HepG2 (cell line): ENCODE data around the gene LMF2. TPM values are rescaled to one million over a fixed set of nuclear protein-coding genes. Genes with fewer than 3 reads are reported as not detected.

Experiments
- ARHGAP35 ChIP-seq: sonication (generic); formaldehyde crosslinking; IDR thresholded peaks from 2 replicates; pipeline ENCODE4 v1.9.0; 2022; ENCODE audit warnings: mild to moderate bottlenecking, inconsistent platforms, moderate library complexity, missing genetic modification reagents, borderline replicate concordance
- CBX5 ChIP-seq: sonication (generic); formaldehyde crosslinking; IDR thresholded peaks from 2 replicates; pipeline ENCODE4 v1.4.0; 2020; ENCODE audit warnings: missing genetic modification reagents, borderline replicate concordance
- HOXA7 ChIP-seq: sonication (generic); formaldehyde crosslinking; IDR thresholded peaks from 2 replicates; pipeline ENCODE4 v1.8.1; 2022; ENCODE audit warnings: mild to moderate bottlenecking, missing genetic modification reagents, moderate library complexity
- ZNF138 ChIP-seq: sonication (generic); formaldehyde crosslinking; IDR thresholded peaks from 2 replicates; pipeline ENCODE4 v1.5.0; 2020; ENCODE audit warnings: mild to moderate bottlenecking, low read depth, missing genetic modification reagents
- ZNF207 ChIP-seq: fragments of 450-650 bp; IDR thresholded peaks from 2 replicates; pipeline ENCODE4 v1.6.1; 2016; ENCODE audit warnings: antibody characterized with exemption, borderline replicate concordance
- ZNF460 ChIP-seq: sonication (generic); formaldehyde crosslinking; IDR thresholded peaks from 2 replicates; pipeline ENCODE4 v1.5.1; 2020; ENCODE audit warnings: missing genetic modification reagents, mild to moderate bottlenecking, borderline replicate concordance
- ZNF605 ChIP-seq: sonication (generic); formaldehyde crosslinking; IDR thresholded peaks from 2 replicates; pipeline ENCODE4 v1.8.0; 2022; ENCODE audit warnings: mild to moderate bottlenecking, missing genetic modification reagents
- ZNF816 ChIP-seq: sonication (generic); formaldehyde crosslinking; IDR thresholded peaks from 2 replicates; pipeline ENCODE4 v1.8.0; 2022; ENCODE audit warnings: missing genetic modification reagents, mild to moderate bottlenecking, borderline replicate concordance
- ZSCAN20 ChIP-seq: sonication (generic); formaldehyde crosslinking; IDR thresholded peaks from 2 replicates; pipeline ENCODE4 v1.4.0; 2020; ENCODE audit warnings: missing genetic modification reagents, mild to moderate bottlenecking, borderline replicate concordance
- polyA plus RNA-seq, 8 experiments: library from polyadenylated mRNA; depleted of rRNA in 3 of 8; stranded (reverse) in 7 of 8; unstranded in 1 of 8; fragments of >200 nt; fragmentation: Illumina TruSeq in 4 of 8; extraction: Trizol in 4 of 8; gene quantifications; 2 replicates each; pipeline versions ENCODE4 v1.2.1 to v1.2.3, GENCODE V29; 2011 to 2016; ENCODE audit warnings: low read depth in 4 of 8, missing spikeins in 1 of 8, mixed read lengths in 1 of 8; ENCODE audit not compliant: insufficient read depth in 1 of 8
- total RNA-seq, 5 experiments: library from RNA; depleted of rRNA; stranded (reverse); fragments of >200 nt; fragmentation: Illumina TruSeq; extraction: Trizol; gene quantifications; 2 replicates each; pipeline ENCODE4 v1.2.3, GENCODE V29; 2016; ENCODE audit warnings: low read depth in 1 of 5
- TF ChIP-seq, protein P1 (sequence below): sonication (generic); formaldehyde crosslinking; IDR thresholded peaks from 2 replicates; pipeline ENCODE4 v1.5.1; 2020; ENCODE audit warnings: mild to moderate bottlenecking, missing genetic modification reagents, moderate library complexity
- TF ChIP-seq, protein P2 (sequence below): conservative IDR thresholded peaks from 2 replicates; pipeline ENCODE4 v1.6.1; 2018; ENCODE audit warnings: missing genetic modification reagents
- TF ChIP-seq, protein P3 (sequence below): sonication (generic); formaldehyde crosslinking; IDR thresholded peaks from 2 replicates; pipeline ENCODE4 v1.8.1; 2023; ENCODE audit warnings: mild to moderate bottlenecking, inconsistent platforms, moderate library complexity, missing genetic modification reagents, borderline replicate concordance
- TF ChIP-seq, protein P4 (sequence below): sonication (generic); formaldehyde crosslinking; IDR thresholded peaks from 2 replicates; pipeline ENCODE4 v1.5.1; 2020; ENCODE audit warnings: missing genetic modification reagents, mild to moderate bottlenecking, borderline replicate concordance
- TF ChIP-seq, protein P5 (sequence below): sonication (generic); formaldehyde crosslinking; IDR thresholded peaks from 2 replicates; pipeline ENCODE4 v1.4.0; 2020; ENCODE audit warnings: mild to moderate bottlenecking, missing genetic modification reagents
- TF ChIP-seq, protein P6 (sequence below): sonication (generic); formaldehyde crosslinking; conservative IDR thresholded peaks from 2 replicates; pipeline ENCODE4 v1.4.0; 2020; ENCODE audit warnings: missing genetic modification reagents

Gene LMF2
- total and polyA plus RNA-seq, 2 of the 13 experiments (the other 11 are each of a cell fraction or from before 2014, with no cell fraction given) = 23.3 to 30.6 TPM

DNA sequence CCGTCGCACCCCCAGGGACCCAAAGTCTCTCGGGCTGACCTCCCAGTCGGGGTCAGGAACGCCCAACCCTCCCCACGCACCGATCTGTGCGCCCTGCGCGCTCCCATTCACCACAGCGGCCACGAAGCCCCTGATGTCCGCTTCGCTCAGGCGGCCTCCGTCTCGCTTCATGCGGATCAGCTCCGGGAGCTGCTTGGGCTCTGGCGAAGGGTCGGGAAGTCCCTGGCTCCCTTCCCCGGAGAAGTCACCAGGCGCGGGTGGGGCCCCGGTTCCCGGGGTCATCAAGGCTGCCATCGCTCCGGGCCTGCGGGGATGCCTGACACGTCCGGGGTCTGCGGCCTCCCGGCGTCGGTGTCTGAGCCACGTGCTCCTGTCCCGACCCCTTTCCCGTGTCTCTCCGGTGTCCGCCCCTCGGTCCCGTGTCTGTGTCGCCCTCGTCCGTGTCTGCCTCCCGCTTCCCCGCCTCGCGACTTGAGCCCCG lies 22.0 kb upstream of the LMF2 start (continued):
- TF ChIP-seq, protein P1, sequence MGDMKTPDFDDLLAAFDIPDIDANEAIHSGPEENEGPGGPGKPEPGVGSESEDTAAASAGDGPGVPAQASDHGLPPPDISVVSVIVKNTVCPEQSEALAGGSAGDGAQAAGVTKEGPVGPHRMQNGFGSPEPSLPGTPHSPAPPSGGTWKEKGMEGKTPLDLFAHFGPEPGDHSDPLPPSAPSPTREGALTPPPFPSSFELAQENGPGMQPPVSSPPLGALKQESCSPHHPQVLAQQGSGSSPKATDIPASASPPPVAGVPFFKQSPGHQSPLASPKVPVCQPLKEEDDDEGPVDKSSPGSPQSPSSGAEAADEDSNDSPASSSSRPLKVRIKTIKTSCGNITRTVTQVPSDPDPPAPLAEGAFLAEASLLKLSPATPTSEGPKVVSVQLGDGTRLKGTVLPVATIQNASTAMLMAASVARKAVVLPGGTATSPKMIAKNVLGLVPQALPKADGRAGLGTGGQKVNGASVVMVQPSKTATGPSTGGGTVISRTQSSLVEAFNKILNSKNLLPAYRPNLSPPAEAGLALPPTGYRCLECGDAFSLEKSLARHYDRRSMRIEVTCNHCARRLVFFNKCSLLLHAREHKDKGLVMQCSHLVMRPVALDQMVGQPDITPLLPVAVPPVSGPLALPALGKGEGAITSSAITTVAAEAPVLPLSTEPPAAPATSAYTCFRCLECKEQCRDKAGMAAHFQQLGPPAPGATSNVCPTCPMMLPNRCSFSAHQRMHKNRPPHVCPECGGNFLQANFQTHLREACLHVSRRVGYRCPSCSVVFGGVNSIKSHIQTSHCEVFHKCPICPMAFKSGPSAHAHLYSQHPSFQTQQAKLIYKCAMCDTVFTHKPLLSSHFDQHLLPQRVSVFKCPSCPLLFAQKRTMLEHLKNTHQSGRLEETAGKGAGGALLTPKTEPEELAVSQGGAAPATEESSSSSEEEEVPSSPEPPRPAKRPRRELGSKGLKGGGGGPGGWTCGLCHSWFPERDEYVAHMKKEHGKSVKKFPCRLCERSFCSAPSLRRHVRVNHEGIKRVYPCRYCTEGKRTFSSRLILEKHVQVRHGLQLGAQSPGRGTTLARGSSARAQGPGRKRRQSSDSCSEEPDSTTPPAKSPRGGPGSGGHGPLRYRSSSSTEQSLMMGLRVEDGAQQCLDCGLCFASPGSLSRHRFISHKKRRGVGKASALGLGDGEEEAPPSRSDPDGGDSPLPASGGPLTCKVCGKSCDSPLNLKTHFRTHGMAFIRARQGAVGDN = peak; percentile 3; the same call in 1 of the 2 replicates
- no peak for TF ChIP-seq ZNF138
- no peak for TF ChIP-seq ZNF460 (CRISPR knock-in tag)
- TF ChIP-seq ARHGAP35 (CRISPR knock-in tag) = no peak
- TF ChIP-seq ZNF816 (CRISPR knock-in tag) = no peak
- no peak for TF ChIP-seq CBX5
- TF ChIP-seq, protein P2, sequence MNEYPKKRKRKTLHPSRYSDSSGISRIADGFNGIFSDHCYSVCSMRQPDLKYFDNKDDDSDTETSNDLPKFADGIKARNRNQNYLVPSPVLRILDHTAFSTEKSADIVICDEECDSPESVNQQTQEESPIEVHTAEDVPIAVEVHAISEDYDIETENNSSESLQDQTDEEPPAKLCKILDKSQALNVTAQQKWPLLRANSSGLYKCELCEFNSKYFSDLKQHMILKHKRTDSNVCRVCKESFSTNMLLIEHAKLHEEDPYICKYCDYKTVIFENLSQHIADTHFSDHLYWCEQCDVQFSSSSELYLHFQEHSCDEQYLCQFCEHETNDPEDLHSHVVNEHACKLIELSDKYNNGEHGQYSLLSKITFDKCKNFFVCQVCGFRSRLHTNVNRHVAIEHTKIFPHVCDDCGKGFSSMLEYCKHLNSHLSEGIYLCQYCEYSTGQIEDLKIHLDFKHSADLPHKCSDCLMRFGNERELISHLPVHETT = no peak
- TF ChIP-seq, protein P3, sequence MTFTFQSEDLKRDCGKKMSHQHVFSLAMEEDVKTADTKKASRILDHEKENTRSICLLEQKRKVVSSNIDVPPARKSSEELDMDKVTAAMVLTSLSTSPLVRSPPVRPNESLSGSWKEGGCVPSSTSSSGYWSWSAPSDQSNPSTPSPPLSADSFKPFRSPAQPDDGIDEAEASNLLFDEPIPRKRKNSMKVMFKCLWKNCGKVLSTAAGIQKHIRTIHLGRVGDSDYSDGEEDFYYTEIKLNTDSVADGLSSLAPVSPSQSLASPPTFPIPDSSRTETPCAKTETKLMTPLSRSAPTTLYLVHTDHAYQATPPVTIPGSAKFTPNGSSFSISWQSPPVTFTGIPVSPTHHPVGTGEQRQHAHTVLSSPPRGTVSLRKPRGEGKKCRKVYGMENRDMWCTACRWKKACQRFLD (CRISPR knock-in tag) = no peak
- no peak for TF ChIP-seq ZNF207
- TF ChIP-seq, protein P4, sequence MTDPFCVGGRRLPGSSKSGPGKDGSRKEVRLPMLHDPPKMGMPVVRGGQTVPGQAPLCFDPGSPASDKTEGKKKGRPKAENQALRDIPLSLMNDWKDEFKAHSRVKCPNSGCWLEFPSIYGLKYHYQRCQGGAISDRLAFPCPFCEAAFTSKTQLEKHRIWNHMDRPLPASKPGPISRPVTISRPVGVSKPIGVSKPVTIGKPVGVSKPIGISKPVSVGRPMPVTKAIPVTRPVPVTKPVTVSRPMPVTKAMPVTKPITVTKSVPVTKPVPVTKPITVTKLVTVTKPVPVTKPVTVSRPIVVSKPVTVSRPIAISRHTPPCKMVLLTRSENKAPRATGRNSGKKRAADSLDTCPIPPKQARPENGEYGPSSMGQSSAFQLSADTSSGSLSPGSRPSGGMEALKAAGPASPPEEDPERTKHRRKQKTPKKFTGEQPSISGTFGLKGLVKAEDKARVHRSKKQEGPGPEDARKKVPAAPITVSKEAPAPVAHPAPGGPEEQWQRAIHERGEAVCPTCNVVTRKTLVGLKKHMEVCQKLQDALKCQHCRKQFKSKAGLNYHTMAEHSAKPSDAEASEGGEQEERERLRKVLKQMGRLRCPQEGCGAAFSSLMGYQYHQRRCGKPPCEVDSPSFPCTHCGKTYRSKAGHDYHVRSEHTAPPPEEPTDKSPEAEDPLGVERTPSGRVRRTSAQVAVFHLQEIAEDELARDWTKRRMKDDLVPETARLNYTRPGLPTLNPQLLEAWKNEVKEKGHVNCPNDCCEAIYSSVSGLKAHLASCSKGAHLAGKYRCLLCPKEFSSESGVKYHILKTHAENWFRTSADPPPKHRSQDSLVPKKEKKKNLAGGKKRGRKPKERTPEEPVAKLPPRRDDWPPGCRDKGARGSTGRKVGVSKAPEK = no peak
- no peak for TF ChIP-seq HOXA7 (CRISPR knock-in tag)
- TF ChIP-seq, protein P5, sequence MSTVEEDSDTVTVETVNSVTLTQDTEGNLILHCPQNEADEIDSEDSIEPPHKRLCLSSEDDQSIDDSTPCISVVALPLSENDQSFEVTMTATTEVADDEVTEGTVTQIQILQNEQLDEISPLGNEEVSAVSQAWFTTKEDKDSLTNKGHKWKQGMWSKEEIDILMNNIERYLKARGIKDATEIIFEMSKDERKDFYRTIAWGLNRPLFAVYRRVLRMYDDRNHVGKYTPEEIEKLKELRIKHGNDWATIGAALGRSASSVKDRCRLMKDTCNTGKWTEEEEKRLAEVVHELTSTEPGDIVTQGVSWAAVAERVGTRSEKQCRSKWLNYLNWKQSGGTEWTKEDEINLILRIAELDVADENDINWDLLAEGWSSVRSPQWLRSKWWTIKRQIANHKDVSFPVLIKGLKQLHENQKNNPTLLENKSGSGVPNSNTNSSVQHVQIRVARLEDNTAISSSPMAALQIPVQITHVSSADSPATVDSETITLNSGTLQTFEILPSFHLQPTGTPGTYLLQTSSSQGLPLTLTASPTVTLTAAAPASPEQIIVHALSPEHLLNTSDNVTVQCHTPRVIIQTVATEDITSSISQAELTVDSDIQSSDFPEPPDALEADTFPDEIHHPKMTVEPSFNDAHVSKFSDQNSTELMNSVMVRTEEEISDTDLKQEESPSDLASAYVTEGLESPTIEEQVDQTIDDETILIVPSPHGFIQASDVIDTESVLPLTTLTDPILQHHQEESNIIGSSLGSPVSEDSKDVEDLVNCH (CRISPR knock-in tag) = no peak
- TF ChIP-seq ZNF605 (CRISPR knock-in tag) = no peak
- TF ChIP-seq, protein P6, sequence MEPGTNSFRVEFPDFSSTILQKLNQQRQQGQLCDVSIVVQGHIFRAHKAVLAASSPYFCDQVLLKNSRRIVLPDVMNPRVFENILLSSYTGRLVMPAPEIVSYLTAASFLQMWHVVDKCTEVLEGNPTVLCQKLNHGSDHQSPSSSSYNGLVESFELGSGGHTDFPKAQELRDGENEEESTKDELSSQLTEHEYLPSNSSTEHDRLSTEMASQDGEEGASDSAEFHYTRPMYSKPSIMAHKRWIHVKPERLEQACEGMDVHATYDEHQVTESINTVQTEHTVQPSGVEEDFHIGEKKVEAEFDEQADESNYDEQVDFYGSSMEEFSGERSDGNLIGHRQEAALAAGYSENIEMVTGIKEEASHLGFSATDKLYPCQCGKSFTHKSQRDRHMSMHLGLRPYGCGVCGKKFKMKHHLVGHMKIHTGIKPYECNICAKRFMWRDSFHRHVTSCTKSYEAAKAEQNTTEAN (CRISPR knock-in tag) = no peak
- no peak for TF ChIP-seq ZSCAN20
